K562 (cell line): ENCODE data around the gene TCF3. TPM values are rescaled to one million over a fixed set of nuclear protein-coding genes. Genes with fewer than 3 reads are reported as not detected.

Source experiments
- BRD4 ChIP-seq: fragments of 200-600 bp; sonication (generic); IDR thresholded peaks from 2 replicates; pipeline ENCODE4 v1.6.1; 2017; ENCODE audit warnings: inconsistent platforms
- CBX1 ChIP-seq: sonication (generic); IDR thresholded peaks from 2 replicates; pipeline ENCODE4 v1.6.1; 2016; ENCODE audit warnings: antibody characterized with exemption, low read depth, mild to moderate bottlenecking
- CEBPB ChIP-seq: fragments of 450-650 bp; IDR thresholded peaks from 2 replicates; pipeline ENCODE4 v1.6.1; 2016; ENCODE audit warnings: missing genetic modification characterization, missing compliant biosample characterization
- HNRNPL ChIP-seq: fragments of 200-400 bp; formaldehyde crosslinking; IDR thresholded peaks from 2 replicates; pipeline ENCODE4 v1.6.1; 2017; ENCODE audit warnings: low read depth, mild to moderate bottlenecking, low read length
- KDM5B ChIP-seq: fragments of 200-600 bp; sonication (generic); IDR thresholded peaks from 2 replicates; pipeline ENCODE4 v1.6.1; 2012; ENCODE audit warnings: low read depth, mild to moderate bottlenecking, moderate library complexity, low read length, control low read depth, inconsistent platforms; ENCODE audit not compliant: insufficient replicate concordance
- MYBL2 ChIP-seq, 2 experiments: fragments of 450-650 bp in 1 of 2; sonication (generic) in 1 of 2; formaldehyde crosslinking in 1 of 2; IDR thresholded peaks; 2 replicates each; pipeline versions ENCODE4 v1.6.1 to v1.8.1; 2017 to 2022; ENCODE audit warnings: borderline replicate concordance in 1 of 2, inconsistent platforms in 1 of 2, low read depth in 1 of 2, mild to moderate bottlenecking in 1 of 2, missing genetic modification reagents in 1 of 2, moderate library complexity in 1 of 2
- NR4A1 ChIP-seq, 2 experiments: fragments of 250-450 bp in 1 of 2; fragments of 450-650 bp in 1 of 2; sonication (Bioruptor Pico) in 1 of 2; IDR thresholded peaks; 2 replicates each; pipeline versions ENCODE4 v1.4.0 to v1.6.1; 2016 to 2020; ENCODE audit warnings: mild to moderate bottlenecking in 2 of 2, missing compliant biosample characterization in 1 of 2, missing genetic modification characterization in 1 of 2, moderate library complexity in 1 of 2
- ZNF24 ChIP-seq: fragments of 450-650 bp; IDR thresholded peaks from 2 replicates; pipeline ENCODE4 v1.6.1; 2016
- ZNF274 ChIP-seq: IDR thresholded peaks from 2 replicates; pipeline ENCODE4 v1.6.1; 2011; ENCODE audit warnings: low read depth, mild to moderate bottlenecking, low read length, moderate library complexity, borderline replicate concordance
- ZNF695 ChIP-seq: fragments of 450-650 bp; formaldehyde crosslinking; IDR thresholded peaks from 2 replicates; pipeline ENCODE4 v1.4.0; 2020; ENCODE audit warnings: mild to moderate bottlenecking, moderate library complexity
- ZSCAN29 ChIP-seq: fragments of 450-650 bp; IDR thresholded peaks from 2 replicates; pipeline ENCODE4 v1.6.1; 2017
- polyA plus RNA-seq, 8 experiments: library from polyadenylated mRNA; depleted of rRNA in 4 of 8; stranded (reverse) in 5 of 8; unstranded in 3 of 8; fragments of >200 nt; fragmentation: Nextera tagmentation in 2 of 8; fragmentation: Illumina TruSeq in 1 of 8; extraction: Ambion mirVana in 2 of 8; extraction: Trizol in 1 of 8; gene quantifications; 2 replicates each; pipeline versions ENCODE4 v1.2.1 to v1.2.3, GENCODE V29; 2011 to 2014; ENCODE audit warnings: inconsistent platforms in 1 of 8, missing spikeins in 1 of 8
- total RNA-seq, 7 experiments: library from RNA; depleted of rRNA in 6 of 7; stranded (reverse); fragments of >200 nt in 6 of 7; fragmentation: Illumina TruSeq in 2 of 7; extraction: Trizol in 2 of 7; gene quantifications; 2 replicates each; pipeline versions ENCODE4 v1.2.1 to v1.2.3, GENCODE V29; 2011 to 2021; ENCODE audit warnings: low replicate concordance in 1 of 7
- TF ChIP-seq, protein P1 (sequence below): fragments of 450-650 bp; conservative IDR thresholded peaks from 2 replicates; pipeline ENCODE4 v1.6.1; 2016; ENCODE audit warnings: missing genetic modification characterization, low read depth, mild to moderate bottlenecking, missing compliant biosample characterization, moderate library complexity
- TF ChIP-seq, protein P2 (sequence below): fragments of 250-450 bp; sonication (Bioruptor Pico); IDR thresholded peaks from 2 replicates; pipeline ENCODE4 v1.5.0; 2021
- TF ChIP-seq, protein P3 (sequence below): sonication (generic); formaldehyde crosslinking; IDR thresholded peaks from 2 replicates; pipeline ENCODE4 v1.8.0; 2022; ENCODE audit warnings: missing genetic modification reagents, mild to moderate bottlenecking, moderate library complexity, borderline replicate concordance
- TF ChIP-seq, protein P4 (sequence below): IDR thresholded peaks from 2 replicates; pipeline ENCODE4 v1.6.1; 2012; ENCODE audit warnings: low read depth, low read length, improper control_type of control experiment, borderline replicate concordance
- TF ChIP-seq, protein P5 (sequence below): fragments of 450-650 bp; IDR thresholded peaks from 2 replicates; pipeline ENCODE4 v1.6.1; 2016; ENCODE audit warnings: antibody characterized with exemption

TCF3 gene
- total and polyA plus RNA-seq, 9 of the 15 experiments (the other 6 are each of a cell fraction or from before 2014, with no cell fraction given), result 5.6 to 259 (median 84.0) TPM

DNA sequence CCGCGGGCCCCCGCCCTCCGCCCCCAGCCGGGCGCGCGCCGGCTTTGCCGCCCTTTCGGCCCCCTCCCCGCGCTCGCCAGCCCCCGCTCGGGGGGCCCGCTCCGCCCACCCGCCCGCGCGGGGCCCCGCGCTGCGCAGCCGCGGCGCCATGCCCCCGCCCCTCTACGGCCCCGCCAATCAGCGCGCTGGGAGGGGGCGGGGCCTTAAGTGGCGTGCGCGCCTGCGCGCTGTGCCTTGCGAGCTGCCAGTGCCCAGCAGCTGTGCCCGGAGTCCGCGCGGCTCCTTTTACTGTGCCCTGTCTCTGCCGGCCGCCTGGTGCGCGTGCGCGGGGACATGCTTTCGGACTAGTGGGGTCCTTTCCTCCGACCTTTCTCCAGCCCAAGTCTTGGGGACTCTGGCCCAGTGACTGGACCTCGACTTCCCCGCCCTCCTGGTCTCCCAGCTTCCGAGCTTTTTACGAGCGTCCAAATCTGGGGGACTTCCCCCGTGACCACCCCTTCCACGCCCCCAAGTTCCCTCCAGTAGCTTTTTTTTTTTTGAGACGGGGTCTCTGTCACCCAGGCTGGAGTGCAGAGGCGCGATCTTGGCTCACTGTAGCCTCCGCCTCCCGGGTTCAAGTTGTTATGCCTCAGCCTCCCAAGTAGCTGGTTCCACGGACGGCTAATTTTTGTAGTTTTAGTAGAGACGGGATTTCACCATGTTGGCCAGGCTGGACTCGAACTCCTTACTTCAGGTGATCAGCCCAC lies 59.5 kb downstream of the TCF3 start, which contains the start of gene MBD3 (continued):
- TF ChIP-seq, protein P1, sequence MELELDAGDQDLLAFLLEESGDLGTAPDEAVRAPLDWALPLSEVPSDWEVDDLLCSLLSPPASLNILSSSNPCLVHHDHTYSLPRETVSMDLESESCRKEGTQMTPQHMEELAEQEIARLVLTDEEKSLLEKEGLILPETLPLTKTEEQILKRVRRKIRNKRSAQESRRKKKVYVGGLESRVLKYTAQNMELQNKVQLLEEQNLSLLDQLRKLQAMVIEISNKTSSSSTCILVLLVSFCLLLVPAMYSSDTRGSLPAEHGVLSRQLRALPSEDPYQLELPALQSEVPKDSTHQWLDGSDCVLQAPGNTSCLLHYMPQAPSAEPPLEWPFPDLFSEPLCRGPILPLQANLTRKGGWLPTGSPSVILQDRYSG, result no peak
- no peak for TF ChIP-seq ZNF274
- TF ChIP-seq CEBPB (tag), result no peak
- TF ChIP-seq KDM5B, result peak; percentile 60
- TF ChIP-seq NR4A1 (CRISPR knock-in tag; IDR thresholded peaks at IDR 0.05), result no peak
- no peak for TF ChIP-seq NR4A1 (tag; IDR thresholded peaks at IDR 0.05)
- TF ChIP-seq, protein P2, sequence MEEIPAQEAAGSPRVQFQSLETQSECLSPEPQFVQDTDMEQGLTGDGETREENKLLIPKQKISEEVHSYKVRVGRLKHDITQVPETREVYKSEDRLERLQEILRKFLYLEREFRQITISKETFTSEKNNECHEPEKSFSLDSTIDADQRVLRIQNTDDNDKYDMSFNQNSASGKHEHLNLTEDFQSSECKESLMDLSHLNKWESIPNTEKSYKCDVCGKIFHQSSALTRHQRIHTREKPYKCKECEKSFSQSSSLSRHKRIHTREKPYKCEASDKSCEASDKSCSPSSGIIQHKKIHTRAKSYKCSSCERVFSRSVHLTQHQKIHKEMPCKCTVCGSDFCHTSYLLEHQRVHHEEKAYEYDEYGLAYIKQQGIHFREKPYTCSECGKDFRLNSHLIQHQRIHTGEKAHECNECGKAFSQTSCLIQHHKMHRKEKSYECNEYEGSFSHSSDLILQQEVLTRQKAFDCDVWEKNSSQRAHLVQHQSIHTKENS (CRISPR knock-in tag), result no peak
- no peak for TF ChIP-seq CBX1
- TF ChIP-seq MYBL2 (IDR thresholded peaks at IDR 0.05; ENCODE audit: low read depth), result no peak
- TF ChIP-seq MYBL2 (CRISPR knock-in tag; IDR thresholded peaks at IDR 0.05; ENCODE audit: borderline replicate concordance), result no peak
- peak; percentile 72; the same call in 1 of the 2 replicates for TF ChIP-seq HNRNPL
- no peak for TF ChIP-seq BRD4
- no peak for TF ChIP-seq ZNF24
- TF ChIP-seq, protein P3, sequence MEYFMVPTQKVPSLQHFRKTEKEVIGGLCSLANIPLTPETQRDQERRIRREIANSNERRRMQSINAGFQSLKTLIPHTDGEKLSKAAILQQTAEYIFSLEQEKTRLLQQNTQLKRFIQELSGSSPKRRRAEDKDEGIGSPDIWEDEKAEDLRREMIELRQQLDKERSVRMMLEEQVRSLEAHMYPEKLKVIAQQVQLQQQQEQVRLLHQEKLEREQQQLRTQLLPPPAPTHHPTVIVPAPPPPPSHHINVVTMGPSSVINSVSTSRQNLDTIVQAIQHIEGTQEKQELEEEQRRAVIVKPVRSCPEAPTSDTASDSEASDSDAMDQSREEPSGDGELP, result peak; percentile 85
- no peak for TF ChIP-seq ZNF695 (CRISPR knock-in tag)
- TF ChIP-seq ZSCAN29, result no peak
- TF ChIP-seq, protein P4, sequence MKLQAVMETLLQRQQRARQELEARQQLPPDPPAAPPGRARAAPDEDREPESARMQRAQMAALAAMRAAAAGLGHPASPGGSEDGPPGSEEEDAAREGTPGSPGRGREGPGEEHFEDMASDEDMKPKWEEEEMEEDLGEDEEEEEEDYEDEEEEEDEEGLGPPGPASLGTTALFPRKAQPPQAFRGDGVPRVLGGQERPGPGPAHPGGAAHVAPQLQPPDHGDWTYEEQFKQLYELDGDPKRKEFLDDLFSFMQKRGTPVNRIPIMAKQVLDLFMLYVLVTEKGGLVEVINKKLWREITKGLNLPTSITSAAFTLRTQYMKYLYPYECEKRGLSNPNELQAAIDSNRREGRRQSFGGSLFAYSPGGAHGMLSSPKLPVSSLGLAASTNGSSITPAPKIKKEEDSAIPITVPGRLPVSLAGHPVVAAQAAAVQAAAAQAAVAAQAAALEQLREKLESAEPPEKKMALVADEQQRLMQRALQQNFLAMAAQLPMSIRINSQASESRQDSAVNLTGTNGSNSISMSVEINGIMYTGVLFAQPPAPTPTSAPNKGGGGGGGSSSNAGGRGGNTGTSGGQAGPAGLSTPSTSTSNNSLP, result no peak
- TF ChIP-seq, protein P5, sequence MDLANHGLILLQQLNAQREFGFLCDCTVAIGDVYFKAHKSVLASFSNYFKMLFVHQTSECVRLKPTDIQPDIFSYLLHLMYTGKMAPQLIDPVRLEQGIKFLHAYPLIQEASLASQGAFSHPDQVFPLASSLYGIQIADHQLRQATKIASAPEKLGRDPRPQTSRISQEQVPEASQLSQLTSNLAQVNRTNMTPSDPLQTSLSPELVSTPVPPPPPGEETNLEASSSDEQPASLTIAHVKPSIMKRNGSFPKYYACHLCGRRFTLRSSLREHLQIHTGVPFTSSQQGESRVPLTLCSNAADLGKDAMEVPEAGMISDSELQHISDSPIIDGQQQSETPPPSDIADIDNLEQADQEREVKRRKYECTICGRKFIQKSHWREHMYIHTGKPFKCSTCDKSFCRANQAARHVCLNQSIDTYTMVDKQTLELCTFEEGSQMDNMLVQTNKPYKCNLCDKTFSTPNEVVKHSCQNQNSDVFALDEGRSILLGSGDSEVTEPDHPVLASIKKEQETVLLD, result no peak
